Measurements from ENCODE around the gene MICU1. TPM values are rescaled to one million over a fixed set of nuclear protein-coding genes. Genes with fewer than 3 reads are reported as not detected.
A peak's percentile ranks its signal among the peaks of the same experiment; 100 is the strongest.

Gene MICU1
- total RNA-seq, 3 donors from 2014 or later (not counting 1 experiment from before 2014, with no cell fraction given), result 27.9 to 30.9 (median 29.4) TPM

GRCh38 chr10:72517244-72517643, 108.6 kb downstream of the MICU1 start:
- no peaks in the 10 kb centered on the region for H3K27me3 Mint-ChIP-seq (ENCODE audit: low read depth in 2 of 2)
- no peak overlapping the region for H3K27ac Mint-ChIP-seq
- H3K9me3 Mint-ChIP-seq, result peaks cover 3 to 8% of the 10 kb centered on the region in 2 donors
- Histone ChIP-seq H3K36me3 (ENCODE audit: control insufficient read depth, insufficient read depth, low read length) (no peaks in the 10 kb centered on the region), H3K27ac (ENCODE audit: low read length) (no peak overlapping the region), H3K4me3 (ENCODE audit: low read length) (no peak overlapping the region), H3K4me1 (ENCODE audit: control insufficient read depth, insufficient read depth, low read length) (no peaks in the 10 kb centered on the region), H3K9me3 (ENCODE audit: control insufficient read depth, insufficient read depth, low read length) (no peaks in the 10 kb centered on the region), H3K27me3 (ENCODE audit: control insufficient read depth, insufficient read depth, low read length) (no peaks in the 10 kb centered on the region)
- no peak for ATAC-seq
- peaks cover 15% of the 10 kb centered on the region for H3K36me3 Mint-ChIP-seq
- WGBS (ENCODE audit: insufficient coverage), result 95% methylated on average over 8 of the region's 8 CpGs
- no peak for DNase-seq
- TF ChIP-seq CTCF (IDR thresholded peaks at IDR 0.05), result no peak
- intact Hi-C loops (cut with micrococcal nuclease), result no loop called here
- no peak overlapping the region for H3K4me3 Mint-ChIP-seq
- no peaks in the 10 kb centered on the region for H3K4me1 Mint-ChIP-seq

DNA sequence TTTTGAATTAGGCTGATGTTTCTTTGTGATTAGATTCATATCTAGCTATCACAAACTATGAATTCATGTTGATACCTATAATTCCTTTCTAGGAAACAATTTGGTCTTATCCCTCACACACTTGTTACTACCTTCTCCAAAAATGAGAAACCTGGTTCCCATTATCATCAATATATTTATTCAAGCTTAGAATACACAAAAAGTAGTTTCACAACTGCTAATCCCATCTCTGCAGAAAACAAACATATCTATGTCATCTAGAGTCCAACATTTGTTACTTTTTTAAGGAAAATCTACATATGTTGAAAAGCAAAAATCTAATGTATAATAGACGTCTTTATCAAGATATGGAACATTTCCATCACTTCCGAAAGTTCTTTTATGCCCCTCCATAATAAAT, 110.4 kb downstream of the MICU1 start:
- peaks cover 3 to 8% of the 10 kb centered on the region in 2 donors for H3K9me3 Mint-ChIP-seq
- ATAC-seq, result no peak
- DNase-seq, result no peak
- no CpG with 5 or more reads among the region's 2 CpGs for WGBS (ENCODE audit: insufficient coverage)
- Histone ChIP-seq H3K4me1 (ENCODE audit: control insufficient read depth, insufficient read depth, low read length) (no peaks in the 10 kb centered on the region), H3K4me3 (ENCODE audit: low read length) (no peak overlapping the region), H3K27me3 (ENCODE audit: control insufficient read depth, insufficient read depth, low read length) (no peaks in the 10 kb centered on the region), H3K9me3 (ENCODE audit: control insufficient read depth, insufficient read depth, low read length) (no peaks in the 10 kb centered on the region), H3K27ac (ENCODE audit: low read length) (no peak overlapping the region), H3K36me3 (ENCODE audit: control insufficient read depth, insufficient read depth, low read length) (no peaks in the 10 kb centered on the region)
- no peaks in the 10 kb centered on the region for H3K27me3 Mint-ChIP-seq (ENCODE audit: low read depth in 2 of 2)
- H3K27ac Mint-ChIP-seq, result no peak overlapping the region
- H3K36me3 Mint-ChIP-seq, result peaks cover 15% of the 10 kb centered on the region
- TF ChIP-seq CTCF (IDR thresholded peaks at IDR 0.05), result no peak
- no peak overlapping the region for H3K4me3 Mint-ChIP-seq
- no peaks in the 10 kb centered on the region for H3K4me1 Mint-ChIP-seq
- intact Hi-C loops (cut with micrococcal nuclease), result no loop called here

DNA sequence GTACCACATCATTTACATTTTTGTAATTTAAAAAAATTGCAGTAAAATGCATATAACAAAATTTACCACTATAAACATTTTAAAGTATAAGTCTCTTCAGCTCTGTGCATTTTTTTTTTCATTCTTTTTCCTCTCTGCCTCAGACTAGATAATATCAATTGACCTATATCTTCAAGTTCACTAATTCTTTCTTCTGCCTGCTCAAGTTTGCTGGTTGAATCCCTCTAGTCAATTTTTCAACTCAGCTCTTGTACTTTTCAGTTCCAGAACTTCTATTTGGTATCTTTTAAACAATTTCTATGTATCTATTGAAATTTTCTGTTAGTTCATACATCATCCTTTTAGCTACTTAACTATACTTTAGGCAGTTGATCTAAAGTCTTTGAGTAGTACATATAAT, 112.0 kb downstream of the MICU1 start:
- H3K27me3 Mint-ChIP-seq (ENCODE audit: low read depth in 2 of 2), result no peaks in the 10 kb centered on the region
- no peak overlapping the region for H3K27ac ChIP-seq (ENCODE audit: low read length)
- DNase-seq (no peak), ATAC-seq (no peak)
- H3K4me1 ChIP-seq (ENCODE audit: control insufficient read depth, insufficient read depth, low read length), result no peaks in the 10 kb centered on the region
- H3K27ac Mint-ChIP-seq, result no peak overlapping the region
- H3K4me1 Mint-ChIP-seq, result no peaks in the 10 kb centered on the region
- no peak overlapping the region for H3K4me3 Mint-ChIP-seq
- H3K9me3 Mint-ChIP-seq, result peaks cover 3 to 8% of the 10 kb centered on the region in 2 donors
- H3K4me3 ChIP-seq (ENCODE audit: low read length), result no peak overlapping the region
- TF ChIP-seq CTCF (IDR thresholded peaks at IDR 0.05), result no peak
- H3K36me3 Mint-ChIP-seq, result peaks cover 15% of the 10 kb centered on the region
- intact Hi-C loops (cut with micrococcal nuclease), result no loop called here
- no peaks in the 10 kb centered on the region for H3K9me3 ChIP-seq (ENCODE audit: control insufficient read depth, insufficient read depth, low read length)
- no peaks in the 10 kb centered on the region for H3K36me3 ChIP-seq (ENCODE audit: control insufficient read depth, insufficient read depth, low read length)
- H3K27me3 ChIP-seq (ENCODE audit: control insufficient read depth, insufficient read depth, low read length), result no peaks in the 10 kb centered on the region

GRCh38 chr10:72511459-72511858, 114.4 kb downstream of the MICU1 start:
- intact Hi-C loops (cut with micrococcal nuclease), result no loop called here
- no peaks in the 10 kb centered on the region for H3K36me3 ChIP-seq (ENCODE audit: control insufficient read depth, insufficient read depth, low read length)
- H3K27ac Mint-ChIP-seq, result no peak overlapping the region

More at GRCh38 chr10:72511459-72511858, 114.4 kb downstream of the MICU1 start:
- 85% methylated on average over 5 of the region's 5 CpGs for WGBS (ENCODE audit: insufficient coverage)
- no peak overlapping the region for H3K4me3 Mint-ChIP-seq
- Histone ChIP-seq H3K9me3 (ENCODE audit: control insufficient read depth, insufficient read depth, low read length) (no peaks in the 10 kb centered on the region), H3K4me3 (ENCODE audit: low read length) (no peak overlapping the region), H3K27me3 (ENCODE audit: control insufficient read depth, insufficient read depth, low read length) (no peaks in the 10 kb centered on the region), H3K4me1 (ENCODE audit: control insufficient read depth, insufficient read depth, low read length) (no peaks in the 10 kb centered on the region), H3K27ac (ENCODE audit: low read length) (no peak overlapping the region)
- DNase-seq, result no peak
- peak in 1 of 3 donors; percentile 58 for ATAC-seq
- no peaks in the 10 kb centered on the region for H3K27me3 Mint-ChIP-seq (ENCODE audit: low read depth in 2 of 2)
- H3K9me3 Mint-ChIP-seq, result peaks cover 3 to 8% of the 10 kb centered on the region in 2 donors
- peaks cover 15% of the 10 kb centered on the region for H3K36me3 Mint-ChIP-seq
- no peaks in the 10 kb centered on the region for H3K4me1 Mint-ChIP-seq
- TF ChIP-seq CTCF (IDR thresholded peaks at IDR 0.05), result no peak

All from natural killer cell (primary cell).